ENCODE measurements around the gene TEX48. TPM values are rescaled to one million over a fixed set of nuclear protein-coding genes. Genes with fewer than 3 reads are reported as not detected.

TEX48 gene, protein sequence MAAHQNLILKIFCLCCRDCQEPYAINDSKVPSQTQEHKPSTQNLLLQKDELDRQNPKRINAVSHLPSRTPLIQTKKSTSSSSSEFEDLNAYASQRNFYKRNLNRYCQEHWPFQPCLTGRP
- not detected in 2 replicates for total RNA-seq

DNA sequence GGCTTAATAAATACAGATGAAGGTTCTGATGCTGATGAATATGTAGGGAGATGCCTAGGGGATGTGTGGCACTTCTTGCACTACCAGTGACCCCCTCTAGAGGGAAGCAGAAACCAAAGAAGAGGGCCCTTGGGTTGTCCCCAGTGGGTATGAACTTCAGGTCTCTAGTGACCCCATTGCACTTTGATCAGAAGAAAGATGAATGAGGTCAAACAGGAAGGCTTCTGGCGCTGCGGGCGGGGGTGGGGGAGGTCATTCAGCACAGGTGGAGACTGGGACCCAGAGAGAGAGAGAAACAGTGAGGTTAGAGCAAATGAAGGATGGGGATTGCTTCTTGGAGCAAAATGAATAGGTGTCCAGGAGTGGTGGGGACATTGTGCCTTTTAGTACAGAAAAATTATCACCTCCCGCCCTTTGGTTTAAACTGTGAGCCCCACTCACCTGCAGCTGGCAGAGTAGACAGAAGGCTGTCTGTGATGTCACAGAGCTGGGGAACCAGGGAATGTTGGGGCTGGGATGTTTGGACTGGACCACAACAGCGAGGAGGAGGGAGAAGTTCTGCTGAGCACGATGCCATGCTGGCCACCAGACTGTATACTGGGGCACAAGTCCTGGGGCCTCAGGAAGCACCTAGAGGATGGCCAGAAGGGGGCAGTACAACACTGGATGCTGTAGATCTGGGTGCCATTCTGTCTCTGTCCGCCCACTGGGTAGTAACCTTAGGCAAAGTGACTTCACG, at the start of gene TEX48:
TSS of gene TEX48 (minus strand) at position 599 of the 739 bp plus-strand sequence. CDS start 10,469 bp downstream, outside the sequence.
- peak; percentile 12 for DNase-seq (ENCODE audit: low read depth)
- H3K4me3 ChIP-seq (ENCODE audit: low read depth, low read length) = no peak within 1 kb of the TSS
- TF ChIP-seq, protein P1, sequence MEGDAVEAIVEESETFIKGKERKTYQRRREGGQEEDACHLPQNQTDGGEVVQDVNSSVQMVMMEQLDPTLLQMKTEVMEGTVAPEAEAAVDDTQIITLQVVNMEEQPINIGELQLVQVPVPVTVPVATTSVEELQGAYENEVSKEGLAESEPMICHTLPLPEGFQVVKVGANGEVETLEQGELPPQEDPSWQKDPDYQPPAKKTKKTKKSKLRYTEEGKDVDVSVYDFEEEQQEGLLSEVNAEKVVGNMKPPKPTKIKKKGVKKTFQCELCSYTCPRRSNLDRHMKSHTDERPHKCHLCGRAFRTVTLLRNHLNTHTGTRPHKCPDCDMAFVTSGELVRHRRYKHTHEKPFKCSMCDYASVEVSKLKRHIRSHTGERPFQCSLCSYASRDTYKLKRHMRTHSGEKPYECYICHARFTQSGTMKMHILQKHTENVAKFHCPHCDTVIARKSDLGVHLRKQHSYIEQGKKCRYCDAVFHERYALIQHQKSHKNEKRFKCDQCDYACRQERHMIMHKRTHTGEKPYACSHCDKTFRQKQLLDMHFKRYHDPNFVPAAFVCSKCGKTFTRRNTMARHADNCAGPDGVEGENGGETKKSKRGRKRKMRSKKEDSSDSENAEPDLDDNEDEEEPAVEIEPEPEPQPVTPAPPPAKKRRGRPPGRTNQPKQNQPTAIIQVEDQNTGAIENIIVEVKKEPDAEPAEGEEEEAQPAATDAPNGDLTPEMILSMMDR (conservative IDR thresholded peaks at IDR 0.05; ENCODE audit: low read depth, low read length) = peak; percentile 86

DNA sequence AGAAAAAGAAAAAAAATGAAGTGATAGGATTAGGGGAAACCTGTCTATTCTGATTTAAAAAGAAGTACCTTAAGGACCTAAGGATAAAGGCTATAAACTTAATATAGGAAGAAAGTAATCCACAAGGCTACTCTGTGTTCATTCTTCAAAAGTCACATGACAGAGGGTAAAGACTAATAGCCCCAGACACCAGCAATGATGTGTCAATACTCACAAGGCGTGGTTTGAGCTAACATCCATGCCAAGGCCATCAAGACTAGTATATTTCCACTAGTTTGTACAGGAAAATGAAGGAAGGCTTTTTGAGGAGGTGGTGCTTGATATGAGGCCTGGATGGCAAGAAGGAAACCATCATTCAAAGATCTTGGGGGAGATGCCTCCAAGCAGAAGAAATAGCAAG, 49.7 kb upstream of the TEX48 start:
- no peak overlapping the region for H3K4me3 ChIP-seq (ENCODE audit: low read depth, low read length)
- DNase-seq (ENCODE audit: low read depth) = no peak
- TF ChIP-seq, protein P1 (conservative IDR thresholded peaks at IDR 0.05; ENCODE audit: low read depth, low read length) = no peak

DNA sequence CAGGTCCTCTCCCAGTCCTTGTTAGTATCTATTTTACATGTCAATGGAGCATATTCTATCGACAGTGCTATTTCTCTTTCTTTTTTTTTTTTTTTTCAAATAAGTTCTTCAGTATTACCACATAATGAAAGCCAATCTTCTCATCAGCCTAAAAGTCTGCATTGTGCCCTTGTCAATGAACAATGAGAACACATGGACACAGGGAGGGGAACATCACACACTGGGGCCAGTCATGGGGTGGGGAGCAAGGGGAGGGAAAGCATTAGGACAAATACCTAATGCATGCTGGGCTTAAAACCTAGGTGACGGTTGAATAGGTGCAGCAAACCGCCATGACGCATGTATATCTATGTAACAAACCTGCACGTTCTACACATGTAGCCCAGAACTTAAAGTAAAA, 47.7 kb upstream of the TEX48 start:
- H3K4me3 ChIP-seq (ENCODE audit: low read depth, low read length) = no peak overlapping the region
- TF ChIP-seq, protein P1 (conservative IDR thresholded peaks at IDR 0.05; ENCODE audit: low read depth, low read length) = no peak
- DNase-seq (ENCODE audit: low read depth) = no peak

DNA sequence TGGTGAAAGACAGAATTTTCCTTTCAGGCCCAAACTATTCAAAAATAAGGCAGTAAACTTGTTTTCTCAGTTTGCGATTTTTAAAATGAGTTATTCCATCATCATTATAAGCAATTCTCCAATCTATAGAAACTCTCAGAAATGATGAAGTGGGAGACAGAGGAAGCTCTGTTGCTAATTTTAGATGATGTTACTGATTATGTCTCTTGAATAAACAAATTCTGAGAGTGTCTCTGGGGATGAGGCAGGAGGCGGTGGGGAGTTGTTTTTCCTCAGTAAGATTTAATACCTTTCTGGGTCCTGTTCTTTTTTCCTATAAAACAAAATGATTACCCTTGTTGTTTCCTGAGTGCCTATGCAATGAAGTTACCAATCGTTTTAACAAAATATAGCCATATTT, 43.9 kb upstream of the TEX48 start:
- no peak for DNase-seq (ENCODE audit: low read depth)
- no peak overlapping the region for H3K4me3 ChIP-seq (ENCODE audit: low read depth, low read length)
- TF ChIP-seq, protein P1 (conservative IDR thresholded peaks at IDR 0.05; ENCODE audit: low read depth, low read length) = no peak

DNA sequence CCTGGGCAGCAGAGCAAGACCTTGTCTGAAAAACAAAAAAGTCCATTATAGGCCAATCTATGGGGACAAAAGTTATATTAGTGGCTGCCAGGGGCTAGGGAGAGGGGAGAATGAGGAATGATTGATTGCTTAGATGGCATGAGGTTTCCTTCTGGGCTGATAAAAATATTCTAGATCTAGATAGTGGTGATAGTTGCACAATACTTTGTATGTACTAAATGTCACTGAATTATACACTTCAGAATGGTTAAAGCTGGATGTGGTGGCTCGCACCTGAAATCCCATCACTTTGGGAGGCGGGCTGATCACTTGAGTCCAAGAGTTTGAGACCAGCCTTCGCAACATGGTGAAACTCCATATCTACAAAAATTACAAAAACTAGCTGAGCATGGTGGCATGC, 42.8 kb upstream of the TEX48 start:
- TF ChIP-seq, protein P1 (conservative IDR thresholded peaks at IDR 0.05; ENCODE audit: low read depth, low read length) = no peak
- DNase-seq (ENCODE audit: low read depth) = no peak
- H3K4me3 ChIP-seq (ENCODE audit: low read depth, low read length) = no peak overlapping the region

DNA sequence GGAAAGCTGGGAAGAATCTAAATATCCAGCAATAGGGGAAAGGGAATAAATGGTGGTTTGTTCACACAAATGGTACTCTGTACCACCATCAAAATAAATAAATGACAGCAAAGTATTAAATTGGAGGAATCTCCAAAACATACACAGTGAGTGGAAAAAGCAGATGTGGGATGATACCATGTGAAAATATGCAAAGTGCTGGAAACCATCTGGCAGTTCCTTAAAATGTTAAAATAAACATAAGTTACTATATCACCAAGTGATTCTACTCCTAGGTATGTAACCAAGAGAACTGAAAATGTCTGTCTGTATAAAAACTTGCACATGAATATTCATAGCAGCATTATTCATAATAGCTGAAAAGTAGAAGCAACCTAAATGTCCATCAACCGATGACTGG, 41.9 kb upstream of the TEX48 start:
- TF ChIP-seq, protein P1 (conservative IDR thresholded peaks at IDR 0.05; ENCODE audit: low read depth, low read length) = no peak
- no peak for DNase-seq (ENCODE audit: low read depth)
- H3K4me3 ChIP-seq (ENCODE audit: low read depth, low read length) = no peak overlapping the region

All from epithelial cell of proximal tubule (primary cell).